ENCODE data around the gene NTHL1.

NTHL1 gene

GRCh38 chr16:2083876-2084780, 36.5 kb upstream of the NTHL1 start:
- no peak for TF ChIP-seq CTCF (IDR thresholded peaks at IDR 0.05; ENCODE audit: low read length, missing control alignments)
- no peak overlapping the region for H3K4me3 ChIP-seq (replicated peaks; ENCODE audit: low read depth, low read length)
- DNase-seq (ENCODE audit: low read depth), result no peak

DNA sequence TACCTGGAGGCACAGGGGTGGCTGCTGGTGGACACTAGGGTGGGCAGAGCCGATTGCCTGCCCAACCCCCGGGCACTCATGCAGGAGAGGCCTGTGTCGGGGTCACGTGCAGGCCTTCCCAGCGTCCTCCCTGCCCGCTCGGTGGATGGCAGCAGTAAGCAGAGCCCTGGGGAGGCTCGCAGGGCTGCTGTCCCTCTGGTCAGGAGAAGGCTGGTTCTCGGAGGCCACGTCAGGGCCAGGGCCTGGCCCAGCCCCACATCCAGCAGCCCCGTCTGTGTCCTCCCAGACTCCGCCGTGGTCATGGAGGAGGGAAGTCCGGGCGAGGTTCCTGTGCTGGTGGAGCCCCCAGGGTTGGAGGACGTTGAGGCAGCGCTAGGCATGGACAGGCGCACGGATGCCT, 35.8 kb upstream of the NTHL1 start:
- H3K4me3 ChIP-seq (replicated peaks; ENCODE audit: low read depth, low read length), result no peak overlapping the region
- TF ChIP-seq CTCF (IDR thresholded peaks at IDR 0.05; ENCODE audit: low read length, missing control alignments), result no peak
- no peak for DNase-seq (ENCODE audit: low read depth)

- no peak for DNase-seq (ENCODE audit: low read depth)
- H3K4me3 ChIP-seq (replicated peaks; ENCODE audit: low read depth, low read length), result no peak overlapping the region
- TF ChIP-seq CTCF (IDR thresholded peaks at IDR 0.05; ENCODE audit: low read length, missing control alignments), result no peak
Measured at GRCh38 chr16:2082983-2083364, 35.3 kb upstream of the NTHL1 start.

GRCh38 chr16:2082171-2082982, 34.7 kb upstream of the NTHL1 start:
- no peak overlapping the region for H3K4me3 ChIP-seq (replicated peaks; ENCODE audit: low read depth, low read length)
- TF ChIP-seq CTCF (IDR thresholded peaks at IDR 0.05; ENCODE audit: low read length, missing control alignments), result no peak
- DNase-seq (ENCODE audit: low read depth), result peak; percentile 44

DNA sequence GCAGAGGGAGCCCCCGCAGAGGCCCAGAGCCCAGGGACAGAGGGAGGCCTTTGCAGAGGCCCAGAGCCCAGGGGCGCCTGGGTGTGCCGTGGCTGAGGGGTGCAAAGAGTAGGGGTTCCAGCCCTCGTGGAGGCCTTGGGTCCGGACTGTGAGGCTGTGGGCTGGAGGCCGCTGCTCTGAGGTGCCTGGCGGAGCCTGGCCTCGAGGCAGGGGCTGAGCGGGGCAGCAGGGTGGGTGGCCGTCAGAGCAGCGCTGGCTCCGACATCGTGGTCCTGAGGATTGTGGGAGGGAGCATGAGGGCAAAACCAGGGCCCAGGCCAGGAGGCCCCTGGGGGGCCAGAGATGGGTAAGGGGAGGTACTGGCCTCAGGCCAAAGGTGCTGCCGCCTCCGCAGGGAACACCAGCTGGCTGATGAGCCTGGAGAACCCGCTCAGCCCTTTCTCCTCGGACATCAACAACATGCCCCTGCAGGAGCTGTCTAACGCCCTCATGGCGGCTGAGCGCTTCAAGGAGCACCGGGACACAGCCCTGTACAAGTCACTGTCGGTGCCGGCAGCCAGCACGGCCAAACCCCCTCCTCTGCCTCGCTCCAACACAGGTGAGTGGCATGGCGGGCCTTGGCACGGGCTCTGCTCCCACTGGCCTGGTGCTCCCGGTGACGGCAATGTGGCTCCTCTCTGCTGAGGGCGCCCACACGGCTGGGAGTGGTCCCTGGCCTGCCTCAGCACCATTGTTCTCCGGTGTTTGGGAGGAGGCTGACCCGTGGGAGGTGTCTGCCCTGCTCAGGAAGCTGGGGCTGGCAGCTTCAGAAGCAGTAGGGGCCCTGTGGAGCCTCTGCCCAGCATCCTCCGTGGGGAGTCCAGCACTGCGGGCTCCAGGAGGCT, 33.8 kb upstream of the NTHL1 start:
- H3K4me3 ChIP-seq (replicated peaks; ENCODE audit: low read depth, low read length), result no peak overlapping the region
- DNase-seq (ENCODE audit: low read depth), result peak; percentile 49
- TF ChIP-seq CTCF (IDR thresholded peaks at IDR 0.05; ENCODE audit: low read length, missing control alignments), result no peak

GRCh38 chr16:2079991-2080390, 32.4 kb upstream of the NTHL1 start:
- no peak for DNase-seq (ENCODE audit: low read depth)
- TF ChIP-seq CTCF (IDR thresholded peaks at IDR 0.05; ENCODE audit: low read length, missing control alignments), result no peak
- no peak overlapping the region for H3K4me3 ChIP-seq (replicated peaks; ENCODE audit: low read depth, low read length)

Measured in fibroblast of pulmonary artery (primary cell).